Body of pancreas (tissue), 4 donors: ENCODE results near the gene SEC31B. TPM values are rescaled to one million over a fixed set of nuclear protein-coding genes. Genes with fewer than 3 reads are reported as not detected.

Experiments
- ATAC-seq: fragments of 150-250 bp; one replicate; pipeline ENCODE4 v1.9.1; 2016
- DNase-seq, 4 donors: peaks; one replicate each; pipeline ENCODE4 v3.0.0-alpha.2; 2019
- H3K27ac ChIP-seq, 4 donors: fragments of 200-600 bp; sonication (generic); 1 replicate in 3 of 4; 2 replicates in 1 of 4; pipeline versions ENCODE4 v1.5.1 to v1.6.1; 2016 to 2019; ENCODE audit warnings: mild to moderate bottlenecking in 1 of 4, mixed read lengths in 1 of 4, moderate library complexity in 1 of 4
- H3K27me3 ChIP-seq, 2 donors: fragments of 200-600 bp; sonication (generic); one replicate each; pipeline ENCODE4 v1.6.0; 2016; ENCODE audit warnings: mild to moderate bottlenecking in 1 of 2
- H3K36me3 ChIP-seq, 2 donors: fragments of 200-600 bp; sonication (generic); replicated peaks in 1 of 2; 2 replicates each; pipeline ENCODE4 v1.5.1; 2016; ENCODE audit warnings: low read depth in 2 of 2; ENCODE audit not compliant: insufficient read depth in 1 of 2
- H3K4me1 ChIP-seq: fragments of 200-600 bp; sonication (generic); one replicate; pipeline ENCODE4 v1.6.0; 2016
- H3K4me3 ChIP-seq, 2 donors: fragments of 200-600 bp; sonication (generic); 1 replicate in 1 of 2; 2 replicates in 1 of 2; pipeline ENCODE4 v1.5.1; 2016 to 2019
- H3K9me3 ChIP-seq, 3 donors: fragments of 200-600 bp; sonication (generic); 1 replicate in 2 of 3; 2 replicates in 1 of 3; pipeline ENCODE4 v1.5.1; 2016
- CTCF ChIP-seq, 7 experiments: fragments of 450-650 bp in 4 of 7; fragments of 200-600 bp in 3 of 7; sonication (generic) in 3 of 7; IDR thresholded peaks; one replicate each; pipeline ENCODE4 v1.5.1; 2016 to 2019; ENCODE audit warnings: antibody characterized with exemption in 7 of 7
- POLR2A ChIP-seq, 3 donors: fragments of 450-650 bp; IDR thresholded peaks; one replicate each; pipeline ENCODE4 v1.6.1; 2016; ENCODE audit warnings: antibody characterized with exemption in 3 of 3, mild to moderate bottlenecking in 2 of 3
- WGBS, 2 donors: methylation state at CpG; one replicate each; pipeline ENCODE4 v1.1.5; 2017; 5-methylcytosine and 5-hydroxymethylcytosine counted together
- intact Hi-C: fragments of 100-400 bp; cut with DNase I; formaldehyde crosslinking; loops from one replicate; pipeline ENCODE4 v1.15.1; 2023
- total RNA-seq, 2 donors: library from RNA; depleted of rRNA; stranded (reverse); fragments of >200 nt; gene quantifications; one replicate each; pipeline ENCODE4 v1.1.0, GENCODE V29; 2016

The SEC31B gene
- total RNA-seq, 2 donors from 2014 or later: 4.3 to 6.5 TPM

- WGBS, 2 donors: 40 to 46% methylated on average over 4 to 5 of the region's 5 CpGs
- H3K27ac ChIP-seq: no peak overlapping the region
- H3K27me3 ChIP-seq: no peaks in the 10 kb centered on the region
- peaks cover 14% of the 10 kb centered on the region for H3K4me1 ChIP-seq
- no peak for DNase-seq
- H3K4me3 ChIP-seq: no peak overlapping the region
- intact Hi-C loops: no loop called here
- no peak for ATAC-seq
- H3K36me3 ChIP-seq: no peaks in the 10 kb centered on the region
- TF ChIP-seq POLR2A (IDR thresholded peaks at IDR 0.05) (no peak), CTCF (IDR thresholded peaks at IDR 0.05) (no peak)
- no peaks in the 10 kb centered on the region for H3K9me3 ChIP-seq
Measured at GRCh38 chr10:100477970-100478369, 41.7 kb downstream of the SEC31B start.

- H3K36me3 ChIP-seq: no peaks in the 10 kb centered on the region
- ATAC-seq: no peak
- H3K4me1 ChIP-seq: no peaks in the 10 kb centered on the region
- H3K4me3 ChIP-seq: no peak overlapping the region
- intact Hi-C loops: no loop called here
- no peaks in the 10 kb centered on the region for H3K27me3 ChIP-seq
- WGBS, 2 donors: 77 to 79% methylated on average over 3 of the region's 3 CpGs
- H3K9me3 ChIP-seq: no peaks in the 10 kb centered on the region
- no peak for DNase-seq
- TF ChIP-seq CTCF (IDR thresholded peaks at IDR 0.05): no peak
- no peak for TF ChIP-seq POLR2A (IDR thresholded peaks at IDR 0.05)
- no peak overlapping the region for H3K27ac ChIP-seq
Measured at GRCh38 chr10:100470367-100470766, 49.3 kb downstream of the SEC31B start.

GRCh38 chr10:100469756-100470155, 49.9 kb downstream of the SEC31B start:
- no peak for TF ChIP-seq POLR2A (IDR thresholded peaks at IDR 0.05)
- no peak for TF ChIP-seq CTCF (IDR thresholded peaks at IDR 0.05)
- Histone ChIP-seq H3K27ac (no peak overlapping the region), H3K9me3 (no peaks in the 10 kb centered on the region), H3K36me3 (no peaks in the 10 kb centered on the region), H3K27me3 (no peaks in the 10 kb centered on the region), H3K4me3 (no peak overlapping the region), H3K4me1 (no peaks in the 10 kb centered on the region)
- intact Hi-C loops: no loop called here
- DNase-seq (no peak), ATAC-seq (no peak)
- 96 to 100% methylated on average over 1 of the region's 1 CpG for WGBS, 2 donors

GRCh38 chr10:100468978-100469377, 50.7 kb downstream of the SEC31B start:
- no peak for ATAC-seq
- Histone ChIP-seq H3K36me3 (no peaks in the 10 kb centered on the region), H3K27ac (no peak overlapping the region), H3K9me3 (no peaks in the 10 kb centered on the region), H3K4me1 (no peaks in the 10 kb centered on the region), H3K4me3 (no peak overlapping the region), H3K27me3 (no peaks in the 10 kb centered on the region)
- no peak for TF ChIP-seq CTCF (IDR thresholded peaks at IDR 0.05)
- no peak for TF ChIP-seq POLR2A (IDR thresholded peaks at IDR 0.05)
- DNase-seq: no peak
- intact Hi-C loops: no loop called here

GRCh38 chr10:100468322-100468721, 51.3 kb downstream of the SEC31B start:
- no peak for ATAC-seq
- H3K4me1 ChIP-seq: no peaks in the 10 kb centered on the region
- no peak for DNase-seq
- TF ChIP-seq POLR2A (IDR thresholded peaks at IDR 0.05) (no peak), CTCF (IDR thresholded peaks at IDR 0.05) (no peak)
- intact Hi-C loops: no loop called here
- H3K27me3 ChIP-seq: no peaks in the 10 kb centered on the region
- H3K4me3 ChIP-seq: no peak overlapping the region
- H3K27ac ChIP-seq: no peak overlapping the region
- 57 to 74% methylated on average over 5 of the region's 5 CpGs for WGBS, 2 donors
- H3K9me3 ChIP-seq: no peaks in the 10 kb centered on the region
- no peaks in the 10 kb centered on the region for H3K36me3 ChIP-seq
